Measurements from ENCODE around the gene TRIM63.

The TRIM63 gene

GRCh38 chr1:26053718-26054560 lies 13.5 kb downstream of the TRIM63 start:
- DNase-seq = no peak

- DNase-seq = no peak
These were observed 17.2 kb downstream of the TRIM63 start for GRCh38 chr1:26050248-26050640.

- peak; percentile 57 for DNase-seq
These were observed 17.7 kb downstream of the TRIM63 start for GRCh38 chr1:26049531-26050247.

GRCh38 chr1:26047278-26047874 lies 20.1 kb downstream of the TRIM63 start:
- DNase-seq = no peak

GRCh38 chr1:26046246-26047095 lies 21.0 kb downstream of the TRIM63 start:
- no peak for DNase-seq

- DNase-seq = no peak
These were observed 21.6 kb downstream of the TRIM63 start, which contains the start of gene SLC30A2 for GRCh38 chr1:26045722-26046245. Gene SLC30A2 (minus strand): TSS chr1:26046118. CDS start chr1:26045896, 222 bp downstream.

GRCh38 chr1:26044971-26045721 lies 22.3 kb downstream of the TRIM63 start:
- no peak for DNase-seq

- DNase-seq = no peak
These were observed 23.0 kb downstream of the TRIM63 start for GRCh38 chr1:26044414-26044813.

- DNase-seq = peak; percentile 53
These were observed 23.7 kb downstream of the TRIM63 start for GRCh38 chr1:26043765-26044164.

- no peak for DNase-seq
These were observed 25.5 kb downstream of the TRIM63 start for GRCh38 chr1:26041978-26042377.

GRCh38 chr1:26041401-26041800 lies 26.0 kb downstream of the TRIM63 start:
- no peak for DNase-seq

GRCh38 chr1:26038904-26039303 lies 28.5 kb downstream of the TRIM63 start:
- no peak for DNase-seq

GRCh38 chr1:26038477-26038876 lies 29.0 kb downstream of the TRIM63 start:
- DNase-seq = no peak

- no peak for DNase-seq
These were observed 29.5 kb downstream of the TRIM63 start for GRCh38 chr1:26037904-26038303.

- no peak for DNase-seq
These were observed 30.6 kb downstream of the TRIM63 start for GRCh38 chr1:26036756-26037281.

GRCh38 chr1:26035959-26036755 lies 31.3 kb downstream of the TRIM63 start:
- peak; percentile 91 for DNase-seq

GRCh38 chr1:26035203-26035958 lies 32.0 kb downstream of the TRIM63 start:
- DNase-seq = peak; percentile 97

- no peak for DNase-seq
These were observed 32.8 kb downstream of the TRIM63 start for GRCh38 chr1:26034504-26035202.
